HL-60 (cell line): ENCODE measurements around the gene SIX1.

Source experiments
- CTCF ChIP-seq: IDR thresholded peaks from one replicate; pipeline ENCODE4 v1.5.1; 2011; ENCODE audit warnings: low read length, control low read depth, inconsistent platforms; ENCODE audit not compliant: insufficient read depth
- GABPA ChIP-seq: IDR thresholded peaks from 2 replicates; pipeline ENCODE4 v1.6.1; 2012; ENCODE audit warnings: low read depth
- POLR2AphosphoS5 ChIP-seq: IDR thresholded peaks from 2 replicates; pipeline ENCODE4 v1.6.1; 2012; ENCODE audit warnings: low read depth
- TF ChIP-seq, protein P1 (sequence below): IDR thresholded peaks from 2 replicates; pipeline ENCODE4 v1.6.1; 2012; ENCODE audit warnings: low read depth; ENCODE audit not compliant: insufficient replicate concordance

- TF ChIP-seq CTCF (no peak), POLR2AphosphoS5 (no peak), GABPA (no peak)
- TF ChIP-seq, protein P1, sequence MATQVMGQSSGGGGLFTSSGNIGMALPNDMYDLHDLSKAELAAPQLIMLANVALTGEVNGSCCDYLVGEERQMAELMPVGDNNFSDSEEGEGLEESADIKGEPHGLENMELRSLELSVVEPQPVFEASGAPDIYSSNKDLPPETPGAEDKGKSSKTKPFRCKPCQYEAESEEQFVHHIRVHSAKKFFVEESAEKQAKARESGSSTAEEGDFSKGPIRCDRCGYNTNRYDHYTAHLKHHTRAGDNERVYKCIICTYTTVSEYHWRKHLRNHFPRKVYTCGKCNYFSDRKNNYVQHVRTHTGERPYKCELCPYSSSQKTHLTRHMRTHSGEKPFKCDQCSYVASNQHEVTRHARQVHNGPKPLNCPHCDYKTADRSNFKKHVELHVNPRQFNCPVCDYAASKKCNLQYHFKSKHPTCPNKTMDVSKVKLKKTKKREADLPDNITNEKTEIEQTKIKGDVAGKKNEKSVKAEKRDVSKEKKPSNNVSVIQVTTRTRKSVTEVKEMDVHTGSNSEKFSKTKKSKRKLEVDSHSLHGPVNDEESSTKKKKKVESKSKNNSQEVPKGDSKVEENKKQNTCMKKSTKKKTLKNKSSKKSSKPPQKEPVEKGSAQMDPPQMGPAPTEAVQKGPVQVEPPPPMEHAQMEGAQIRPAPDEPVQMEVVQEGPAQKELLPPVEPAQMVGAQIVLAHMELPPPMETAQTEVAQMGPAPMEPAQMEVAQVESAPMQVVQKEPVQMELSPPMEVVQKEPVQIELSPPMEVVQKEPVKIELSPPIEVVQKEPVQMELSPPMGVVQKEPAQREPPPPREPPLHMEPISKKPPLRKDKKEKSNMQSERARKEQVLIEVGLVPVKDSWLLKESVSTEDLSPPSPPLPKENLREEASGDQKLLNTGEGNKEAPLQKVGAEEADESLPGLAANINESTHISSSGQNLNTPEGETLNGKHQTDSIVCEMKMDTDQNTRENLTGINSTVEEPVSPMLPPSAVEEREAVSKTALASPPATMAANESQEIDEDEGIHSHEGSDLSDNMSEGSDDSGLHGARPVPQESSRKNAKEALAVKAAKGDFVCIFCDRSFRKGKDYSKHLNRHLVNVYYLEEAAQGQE = no peak
These were observed 47.0 kb downstream of the SIX1 start for GRCh38 chr14:60602291-60602690.
